Subcutaneous adipose tissue (tissue), 4 donors: ENCODE data around the gene SPINK2. TPM values are rescaled to one million over a fixed set of nuclear protein-coding genes. Genes with fewer than 3 reads are reported as not detected.

ENCODE experiments used
- small RNA-seq: library from RNA; depleted of rRNA; stranded (forward); fragments of <200 nt; gene quantifications from one replicate; pipeline ENCODE3, GENCODE V24; 2016
- total RNA-seq, 4 donors: library from RNA; depleted of rRNA; stranded (reverse); fragments of >200 nt; gene quantifications; one replicate each; pipeline ENCODE4 v1.1.0, GENCODE V29; 2016
- TF ChIP-seq, protein P1 (sequence below): fragments of 450-650 bp; IDR thresholded peaks from one replicate; pipeline ENCODE4 v1.5.1; 2016; ENCODE audit warnings: low read depth, mild to moderate bottlenecking, control low read depth, antibody characterized with exemption, moderate library complexity

SPINK2 gene
- total RNA-seq, 4 donors from 2014 or later = not detected

- TF ChIP-seq, protein P1, sequence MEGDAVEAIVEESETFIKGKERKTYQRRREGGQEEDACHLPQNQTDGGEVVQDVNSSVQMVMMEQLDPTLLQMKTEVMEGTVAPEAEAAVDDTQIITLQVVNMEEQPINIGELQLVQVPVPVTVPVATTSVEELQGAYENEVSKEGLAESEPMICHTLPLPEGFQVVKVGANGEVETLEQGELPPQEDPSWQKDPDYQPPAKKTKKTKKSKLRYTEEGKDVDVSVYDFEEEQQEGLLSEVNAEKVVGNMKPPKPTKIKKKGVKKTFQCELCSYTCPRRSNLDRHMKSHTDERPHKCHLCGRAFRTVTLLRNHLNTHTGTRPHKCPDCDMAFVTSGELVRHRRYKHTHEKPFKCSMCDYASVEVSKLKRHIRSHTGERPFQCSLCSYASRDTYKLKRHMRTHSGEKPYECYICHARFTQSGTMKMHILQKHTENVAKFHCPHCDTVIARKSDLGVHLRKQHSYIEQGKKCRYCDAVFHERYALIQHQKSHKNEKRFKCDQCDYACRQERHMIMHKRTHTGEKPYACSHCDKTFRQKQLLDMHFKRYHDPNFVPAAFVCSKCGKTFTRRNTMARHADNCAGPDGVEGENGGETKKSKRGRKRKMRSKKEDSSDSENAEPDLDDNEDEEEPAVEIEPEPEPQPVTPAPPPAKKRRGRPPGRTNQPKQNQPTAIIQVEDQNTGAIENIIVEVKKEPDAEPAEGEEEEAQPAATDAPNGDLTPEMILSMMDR = no peak
Measured at GRCh38 chr4:56762484-56763250, 58.8 kb downstream of the SPINK2 start.

- TF ChIP-seq, protein P1 = no peak
Measured at GRCh38 chr4:56760183-56760582, 61.3 kb downstream of the SPINK2 start.

Small RNA genes lying within 50 kb of the gene (small RNA-seq; reads per million reads assigned to genes)
- gene RF00017 (not detected), gene RF00019 (0.49 reads per million), gene RN7SL357P (not detected), gene RN7SL492P (not detected)

Other genes starting within 250 kb of the SPINK2 start
- 1 to 10 TPM in 2 of 4 donors, under 1 TPM in 2; 0.94 to 5.8 (median 2.1) TPM for gene HOPX, start 140.4 kb downstream of the SPINK2 start, total RNA-seq
- gene REST, start 86.2 kb upstream of the SPINK2 start, total RNA-seq = 10 to 100 TPM; 25.1 to 37.2 (median 32.1) TPM
- gene NOA1, start 155.9 kb upstream of the SPINK2 start, total RNA-seq = 10 to 100 TPM; 13.2 to 22.8 (median 20.7) TPM
- 100 to 1,000 TPM in 1 of 4 donors, 10 to 100 TPM in 3; 58.0 to 109 (median 83.3) TPM for gene POLR2B, start 157.2 kb upstream of the SPINK2 start, total RNA-seq